ENCODE measurements around the gene CARD14. TPM values are rescaled to one million over a fixed set of nuclear protein-coding genes. Genes with fewer than 3 reads are reported as not detected.

The CARD14 gene
- total RNA-seq, 1 donor from 2014 or later, result 0.64 TPM

DNA sequence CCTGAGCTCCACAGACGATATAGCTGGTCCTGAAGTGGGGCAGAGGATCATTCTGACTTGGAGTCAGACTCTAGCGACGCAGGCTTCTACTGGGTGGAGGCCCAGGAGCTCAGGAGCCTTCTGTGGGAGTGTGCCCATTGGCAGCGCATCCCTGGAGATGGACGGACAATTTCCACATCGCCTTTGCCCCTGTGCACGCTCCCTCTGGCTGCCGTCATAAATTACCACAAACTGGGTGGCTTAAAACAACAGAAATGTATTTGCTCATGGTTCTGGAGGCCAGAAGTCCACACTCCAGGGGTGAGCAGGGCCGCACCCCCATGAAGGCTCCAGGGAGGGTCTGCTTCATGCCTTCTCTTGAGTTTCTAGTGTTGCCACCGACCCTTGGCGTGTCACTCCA lies 6.9 kb downstream of the CARD14 start:
- Mint-ChIP-seq H3K9me3 (ENCODE audit: unreplicated experiment) (no peaks in the 10 kb centered on the region), H3K4me3 (ENCODE audit: unreplicated experiment) (no peak overlapping the region), H3K27ac (ENCODE audit: unreplicated experiment) (no peak overlapping the region), H3K27me3 (ENCODE audit: unreplicated experiment) (peaks cover 3% of the 10 kb centered on the region), H3K36me3 (ENCODE audit: low read depth, unreplicated experiment) (no peaks in the 10 kb centered on the region), H3K4me1 (ENCODE audit: unreplicated experiment) (no peaks in the 10 kb centered on the region)
- TF ChIP-seq, protein P1, sequence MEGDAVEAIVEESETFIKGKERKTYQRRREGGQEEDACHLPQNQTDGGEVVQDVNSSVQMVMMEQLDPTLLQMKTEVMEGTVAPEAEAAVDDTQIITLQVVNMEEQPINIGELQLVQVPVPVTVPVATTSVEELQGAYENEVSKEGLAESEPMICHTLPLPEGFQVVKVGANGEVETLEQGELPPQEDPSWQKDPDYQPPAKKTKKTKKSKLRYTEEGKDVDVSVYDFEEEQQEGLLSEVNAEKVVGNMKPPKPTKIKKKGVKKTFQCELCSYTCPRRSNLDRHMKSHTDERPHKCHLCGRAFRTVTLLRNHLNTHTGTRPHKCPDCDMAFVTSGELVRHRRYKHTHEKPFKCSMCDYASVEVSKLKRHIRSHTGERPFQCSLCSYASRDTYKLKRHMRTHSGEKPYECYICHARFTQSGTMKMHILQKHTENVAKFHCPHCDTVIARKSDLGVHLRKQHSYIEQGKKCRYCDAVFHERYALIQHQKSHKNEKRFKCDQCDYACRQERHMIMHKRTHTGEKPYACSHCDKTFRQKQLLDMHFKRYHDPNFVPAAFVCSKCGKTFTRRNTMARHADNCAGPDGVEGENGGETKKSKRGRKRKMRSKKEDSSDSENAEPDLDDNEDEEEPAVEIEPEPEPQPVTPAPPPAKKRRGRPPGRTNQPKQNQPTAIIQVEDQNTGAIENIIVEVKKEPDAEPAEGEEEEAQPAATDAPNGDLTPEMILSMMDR (IDR thresholded peaks at IDR 0.05; ENCODE audit: unreplicated experiment), result no peak
- no peak for DNase-seq (ENCODE audit: low spot score)

DNA sequence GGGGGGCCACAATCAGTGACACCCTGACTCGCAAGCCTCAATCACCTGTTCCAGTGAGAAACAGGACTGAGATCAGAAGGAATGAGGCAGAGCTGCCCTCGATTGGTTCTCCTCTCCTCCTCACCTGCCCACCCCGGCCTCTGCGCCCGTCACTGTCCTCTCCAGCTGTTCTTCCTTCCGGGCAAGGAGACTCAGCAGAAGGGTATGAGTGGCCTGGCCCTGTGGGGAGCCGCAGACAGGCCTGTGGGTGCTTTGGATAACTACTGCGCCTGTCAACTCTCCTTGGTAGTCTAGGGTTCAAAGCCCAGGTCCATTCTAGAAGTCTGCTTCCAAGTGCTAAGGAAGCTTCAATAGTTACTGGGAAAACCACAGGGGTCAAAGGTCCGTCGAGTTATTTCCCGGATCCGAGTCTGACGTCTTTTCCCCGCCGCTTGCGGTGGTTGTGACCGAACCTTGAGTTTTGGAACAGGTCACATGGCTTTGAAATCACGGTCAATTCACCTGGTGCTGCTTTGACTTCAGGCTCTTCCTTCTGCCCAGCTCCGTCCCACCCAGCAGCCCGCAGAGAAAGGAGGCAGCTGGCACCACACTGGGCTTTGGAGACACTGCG lies 8.3 kb downstream of the CARD14 start:
- Mint-ChIP-seq H3K4me3 (ENCODE audit: unreplicated experiment) (no peak overlapping the region), H3K27me3 (ENCODE audit: unreplicated experiment) (peaks cover under 1% of the 10 kb centered on the region), H3K36me3 (ENCODE audit: low read depth, unreplicated experiment) (no peaks in the 10 kb centered on the region), H3K4me1 (ENCODE audit: unreplicated experiment) (no peaks in the 10 kb centered on the region), H3K9me3 (ENCODE audit: unreplicated experiment) (no peaks in the 10 kb centered on the region), H3K27ac (ENCODE audit: unreplicated experiment) (no peak overlapping the region)
- DNase-seq (ENCODE audit: low spot score), result no peak
- TF ChIP-seq, protein P1 (IDR thresholded peaks at IDR 0.05; ENCODE audit: unreplicated experiment), result no peak

GRCh38 chr17:80180192-80180591 lies 10.4 kb downstream of the CARD14 start:
- no peaks in the 10 kb centered on the region for H3K4me1 Mint-ChIP-seq (ENCODE audit: unreplicated experiment)
- no peaks in the 10 kb centered on the region for H3K36me3 Mint-ChIP-seq (ENCODE audit: low read depth, unreplicated experiment)
- H3K27me3 Mint-ChIP-seq (ENCODE audit: unreplicated experiment), result no peaks in the 10 kb centered on the region
- no peak overlapping the region for H3K4me3 Mint-ChIP-seq (ENCODE audit: unreplicated experiment)
- DNase-seq (ENCODE audit: low spot score), result no peak
- H3K27ac Mint-ChIP-seq (ENCODE audit: unreplicated experiment), result no peak overlapping the region
- H3K9me3 Mint-ChIP-seq (ENCODE audit: unreplicated experiment), result no peaks in the 10 kb centered on the region
- TF ChIP-seq, protein P1 (IDR thresholded peaks at IDR 0.05; ENCODE audit: unreplicated experiment), result no peak

DNA sequence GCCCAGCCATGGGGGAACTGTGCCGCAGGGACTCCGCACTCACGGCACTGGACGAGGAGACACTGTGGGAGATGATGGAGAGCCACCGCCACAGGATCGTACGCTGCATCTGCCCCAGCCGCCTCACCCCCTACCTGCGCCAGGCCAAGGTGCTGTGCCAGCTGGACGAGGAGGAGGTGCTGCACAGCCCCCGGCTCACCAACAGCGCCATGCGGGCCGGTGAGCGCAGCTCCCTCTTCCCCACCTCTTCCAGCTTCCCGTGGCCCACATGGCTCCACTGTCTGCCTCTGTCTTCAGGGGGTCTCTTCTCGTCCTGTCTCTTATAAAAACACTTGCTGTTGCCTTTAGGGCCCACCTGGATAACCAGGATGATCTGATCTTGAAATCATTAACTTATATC lies 11.6 kb downstream of the CARD14 start:
- no peak overlapping the region for H3K27ac Mint-ChIP-seq (ENCODE audit: unreplicated experiment)
- H3K9me3 Mint-ChIP-seq (ENCODE audit: unreplicated experiment), result no peaks in the 10 kb centered on the region
- H3K4me3 Mint-ChIP-seq (ENCODE audit: unreplicated experiment), result no peak overlapping the region
- H3K36me3 Mint-ChIP-seq (ENCODE audit: low read depth, unreplicated experiment), result no peaks in the 10 kb centered on the region
- TF ChIP-seq, protein P1 (IDR thresholded peaks at IDR 0.05; ENCODE audit: unreplicated experiment), result no peak
- no peaks in the 10 kb centered on the region for H3K27me3 Mint-ChIP-seq (ENCODE audit: unreplicated experiment)
- no peaks in the 10 kb centered on the region for H3K4me1 Mint-ChIP-seq (ENCODE audit: unreplicated experiment)
- DNase-seq (ENCODE audit: low spot score), result no peak

GRCh38 chr17:80182118-80182844 lies 12.5 kb downstream of the CARD14 start:
- no peaks in the 10 kb centered on the region for H3K4me1 Mint-ChIP-seq (ENCODE audit: unreplicated experiment)
- H3K4me3 Mint-ChIP-seq (ENCODE audit: unreplicated experiment), result no peak overlapping the region
- no peaks in the 10 kb centered on the region for H3K36me3 Mint-ChIP-seq (ENCODE audit: low read depth, unreplicated experiment)
- no peaks in the 10 kb centered on the region for H3K9me3 Mint-ChIP-seq (ENCODE audit: unreplicated experiment)
- H3K27me3 Mint-ChIP-seq (ENCODE audit: unreplicated experiment), result peaks cover 2% of the 10 kb centered on the region
- no peak for DNase-seq (ENCODE audit: low spot score)
- no peak overlapping the region for H3K27ac Mint-ChIP-seq (ENCODE audit: unreplicated experiment)
- TF ChIP-seq, protein P1 (IDR thresholded peaks at IDR 0.05; ENCODE audit: unreplicated experiment), result no peak

All from endothelial cell (in vitro differentiated cells).